Stimulated activated CD4-positive, alpha-beta T cell treated with anti-CD3 and anti-CD28 coated beads, TNF-alpha, amount 100 ng/mL, for 24 hours (primary cell): ENCODE data around the gene ARHGAP42.

Source experiments
- DNase-seq, 3 experiments: peaks; one replicate each; pipeline ENCODE4 v3.0.0-alpha.2; 2020; ENCODE audit warnings: low read depth in 3 of 3

Gene ARHGAP42

GRCh38 chr11:100681064-100681502 lies 6.0 kb upstream of the ARHGAP42 start:
- no peak for DNase-seq

- no peak for DNase-seq
These were observed 4.7 kb upstream of the ARHGAP42 start for GRCh38 chr11:100682247-100682969.

GRCh38 chr11:100683126-100683525 lies 4.0 kb upstream of the ARHGAP42 start:
- DNase-seq: no peak

GRCh38 chr11:100684101-100685065 lies 2.7 kb upstream of the ARHGAP42 start:
- DNase-seq: no peak

- no peak for DNase-seq
These were observed 523 bp upstream of the ARHGAP42 start for GRCh38 chr11:100686476-100687053.

- DNase-seq: no peak
These were observed 725 bp downstream of the ARHGAP42 start for GRCh38 chr11:100687630-100688395.

- no peak for DNase-seq
These were observed 2.1 kb downstream of the ARHGAP42 start for GRCh38 chr11:100689141-100689540.

GRCh38 chr11:100691896-100692653 lies 5.0 kb downstream of the ARHGAP42 start:
- DNase-seq: no peak

GRCh38 chr11:100695911-100696310 lies 8.8 kb downstream of the ARHGAP42 start:
- DNase-seq: no peak

GRCh38 chr11:100703139-100703538 lies 16.1 kb downstream of the ARHGAP42 start:
- no peak for DNase-seq

GRCh38 chr11:100703801-100704575 lies 16.9 kb downstream of the ARHGAP42 start:
- DNase-seq: no peak

- DNase-seq: no peak
These were observed 18.4 kb downstream of the ARHGAP42 start for GRCh38 chr11:100705447-100705846.

- no peak for DNase-seq
These were observed 19.1 kb downstream of the ARHGAP42 start for GRCh38 chr11:100706179-100706578.

GRCh38 chr11:100709233-100709957 lies 22.3 kb downstream of the ARHGAP42 start:
- DNase-seq: no peak

GRCh38 chr11:100711984-100712383 lies 24.9 kb downstream of the ARHGAP42 start:
- DNase-seq: no peak

GRCh38 chr11:100712583-100712982 lies 25.5 kb downstream of the ARHGAP42 start:
- DNase-seq: no peak

GRCh38 chr11:100715165-100715761 lies 28.2 kb downstream of the ARHGAP42 start:
- no peak for DNase-seq

- no peak for DNase-seq
These were observed 29.8 kb downstream of the ARHGAP42 start for GRCh38 chr11:100716838-100717237.

GRCh38 chr11:100719362-100719761 lies 32.3 kb downstream of the ARHGAP42 start:
- DNase-seq: no peak
